IPS-NIHi7 (cell line): ENCODE results near the gene KDM3A.
"Not testable (repeated sequence)": the region's sequence is repeated elsewhere in the genome, so short reads cannot be mapped to it uniquely, and the experiment has no call there.

Source experiments
- DNase-seq: peaks from one replicate; pipeline ENCODE4 v3.0.0; 2012; ENCODE audit warnings: mixed read lengths; ENCODE audit errors: extremely low spot score

Gene KDM3A

GRCh38 chr2:86480105-86480504 lies 38.9 kb downstream of the KDM3A start:
- DNase-seq: no peak

- no peak for DNase-seq
These were observed 40.9 kb downstream of the KDM3A start for GRCh38 chr2:86482034-86482433.

- no peak for DNase-seq
These were observed 43.2 kb downstream of the KDM3A start for GRCh38 chr2:86484385-86484784.

DNA sequence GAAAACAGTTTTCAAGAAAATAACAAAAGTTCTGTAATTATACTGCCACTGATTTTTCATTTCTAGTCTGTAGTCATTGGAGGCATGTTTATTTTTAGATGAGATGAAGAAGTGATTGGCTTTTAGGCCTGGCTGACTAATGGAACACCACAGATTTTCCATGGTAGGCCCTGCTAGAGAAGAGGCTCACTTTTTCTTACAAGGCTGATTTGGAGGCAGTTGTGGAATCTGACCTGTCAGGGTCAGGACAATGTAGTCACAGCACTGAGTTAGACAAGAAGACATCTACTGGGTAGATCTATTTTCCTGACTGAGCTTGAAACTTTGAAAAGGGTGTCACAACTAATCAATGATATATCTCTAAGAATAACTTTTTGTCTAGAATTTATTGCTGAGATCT lies 43.9 kb downstream of the KDM3A start:
- no peak for DNase-seq

GRCh38 chr2:86485802-86486201 lies 44.6 kb downstream of the KDM3A start:
- no peak for DNase-seq

- DNase-seq: no peak
These were observed 45.9 kb downstream of the KDM3A start for GRCh38 chr2:86487062-86487461.

GRCh38 chr2:86488561-86489250 lies 47.5 kb downstream of the KDM3A start:
- no peak for DNase-seq

DNA sequence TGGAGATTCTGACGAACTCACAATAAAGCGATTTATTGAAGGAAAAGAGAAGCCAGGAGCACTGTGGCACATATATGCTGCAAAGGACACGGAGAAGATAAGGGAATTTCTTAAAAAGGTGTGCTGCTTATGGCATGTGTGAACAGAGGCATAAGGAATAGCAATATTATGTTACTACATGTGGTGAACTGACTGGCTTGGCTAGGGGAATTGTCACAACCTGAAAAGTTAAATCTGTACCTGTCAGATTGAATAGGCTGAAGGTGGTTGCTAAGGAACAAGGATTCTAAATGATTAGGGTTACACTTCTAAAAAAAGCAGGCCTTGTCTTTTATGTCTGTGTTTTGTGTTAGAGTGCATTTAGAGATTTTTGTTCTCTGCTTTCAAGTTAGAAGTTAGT lies 48.4 kb downstream of the KDM3A start:
- DNase-seq: no peak

DNA sequence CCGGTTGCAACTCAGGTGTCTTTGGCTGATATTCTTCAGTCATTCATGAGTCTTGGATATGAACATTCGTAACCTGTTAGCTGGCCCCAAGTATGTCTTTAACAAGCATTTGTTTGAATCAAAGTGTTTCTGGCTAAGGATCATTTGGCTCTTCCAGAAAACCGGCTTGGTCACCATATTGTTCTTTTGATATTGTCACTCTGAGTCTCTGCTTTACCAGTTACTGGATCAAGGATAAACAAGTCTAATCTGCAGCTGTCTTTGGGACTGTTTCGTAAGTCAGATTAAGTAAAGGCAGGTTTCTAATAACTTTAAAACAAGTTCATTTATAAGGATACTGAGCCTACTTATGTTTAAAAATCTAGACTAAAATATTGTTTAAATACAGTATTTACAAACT lies 49.1 kb downstream of the KDM3A start:
- no peak for DNase-seq

DNA sequence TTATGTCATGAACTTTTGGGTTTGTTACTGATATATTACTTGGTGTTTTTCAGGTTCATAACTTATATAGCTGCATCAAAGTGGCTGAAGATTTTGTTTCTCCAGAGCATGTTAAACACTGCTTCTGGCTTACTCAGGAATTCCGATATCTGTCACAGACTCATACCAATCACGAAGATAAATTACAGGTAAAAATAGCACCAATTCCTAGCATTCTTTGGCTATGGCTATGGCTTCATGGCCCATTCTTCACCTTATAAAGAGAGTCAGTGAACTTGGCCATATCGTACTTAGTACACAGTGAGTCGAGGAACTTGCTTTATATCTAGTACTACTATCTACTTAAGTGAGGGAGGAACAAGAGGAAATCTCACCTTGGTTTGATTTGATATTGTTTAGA lies 49.9 kb downstream of the KDM3A start:
- no peak for DNase-seq

GRCh38 chr2:86492048-86492453 lies 50.9 kb downstream of the KDM3A start:
- no peak for DNase-seq

GRCh38 chr2:86496391-86496790 lies 55.2 kb downstream of the KDM3A start:
- DNase-seq: not testable (repeated sequence)

DNA sequence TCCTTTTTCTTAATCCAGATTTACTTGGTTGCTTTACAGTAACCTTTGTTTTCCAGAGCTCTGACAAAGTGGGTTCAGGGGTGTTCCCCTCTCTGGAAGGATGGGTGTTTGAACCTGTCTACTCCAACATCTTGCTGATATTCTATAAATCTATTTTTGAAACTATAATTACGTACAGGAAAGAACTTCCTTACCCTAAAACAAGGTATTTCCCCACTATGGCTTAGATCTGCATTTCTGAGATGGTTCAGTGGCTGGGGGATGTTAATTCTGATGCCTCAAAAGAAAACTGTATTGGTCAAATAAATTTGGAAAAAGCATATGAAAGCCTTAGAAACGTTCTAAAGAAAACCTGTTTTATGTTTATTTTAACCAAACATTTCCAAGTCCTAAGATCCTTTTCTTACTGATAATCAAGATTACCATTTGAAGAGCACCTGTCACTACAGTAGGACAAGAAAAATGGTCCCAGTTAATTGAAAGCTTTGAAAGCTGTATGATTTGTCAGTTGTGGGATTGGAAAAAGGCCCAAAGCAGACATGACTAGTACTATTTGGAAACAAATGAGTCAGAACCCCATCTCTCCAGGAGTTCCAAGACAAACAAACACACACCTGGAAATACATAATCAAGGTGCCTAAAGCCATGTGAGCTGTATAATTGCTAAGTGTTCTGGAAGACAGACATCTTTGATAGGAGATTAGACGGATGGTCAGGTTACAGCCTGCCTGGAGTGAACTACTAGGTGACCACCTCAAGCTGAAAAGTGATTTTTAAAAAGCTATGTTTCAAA lies 57.5 kb downstream of the KDM3A start:
- no peak for DNase-seq

GRCh38 chr2:86499326-86499725 lies 58.2 kb downstream of the KDM3A start:
- no peak for DNase-seq

GRCh38 chr2:86500325-86501083 lies 59.3 kb downstream of the KDM3A start:
- DNase-seq: no peak

GRCh38 chr2:86507600-86507999 lies 66.4 kb downstream of the KDM3A start:
- no peak for DNase-seq

DNA sequence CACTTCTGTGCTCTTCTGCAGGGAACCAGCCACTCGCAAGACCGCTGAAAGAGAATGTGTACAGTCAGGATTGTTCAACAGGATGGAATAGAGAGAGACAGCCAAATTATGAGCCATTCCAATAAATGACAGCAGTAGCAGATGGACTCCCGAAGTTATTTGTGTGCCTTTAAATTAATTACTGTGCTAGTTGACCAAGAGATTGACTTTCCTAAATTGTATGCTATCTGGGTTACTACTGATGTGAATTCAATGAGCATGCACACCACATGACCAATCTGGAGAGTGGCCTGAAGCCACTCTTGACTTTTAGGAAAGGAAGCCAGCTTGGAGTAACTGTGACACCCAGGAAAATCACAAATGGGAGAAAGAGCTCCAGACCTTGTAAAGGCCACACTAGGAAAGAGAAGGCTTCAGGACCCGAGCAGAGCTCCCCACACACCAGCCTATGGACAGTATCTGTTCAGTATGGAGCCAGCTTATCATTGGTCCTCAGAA lies 69.3 kb downstream of the KDM3A start:
- DNase-seq: no peak

GRCh38 chr2:86512034-86512433 lies 70.9 kb downstream of the KDM3A start:
- no peak for DNase-seq

- no peak for DNase-seq
These were observed 71.7 kb downstream of the KDM3A start for GRCh38 chr2:86512892-86513291.

- DNase-seq: no peak
These were observed 72.9 kb downstream of the KDM3A start for GRCh38 chr2:86513948-86514660.

GRCh38 chr2:86518481-86518880 lies 77.3 kb downstream of the KDM3A start:
- no peak for DNase-seq

DNA sequence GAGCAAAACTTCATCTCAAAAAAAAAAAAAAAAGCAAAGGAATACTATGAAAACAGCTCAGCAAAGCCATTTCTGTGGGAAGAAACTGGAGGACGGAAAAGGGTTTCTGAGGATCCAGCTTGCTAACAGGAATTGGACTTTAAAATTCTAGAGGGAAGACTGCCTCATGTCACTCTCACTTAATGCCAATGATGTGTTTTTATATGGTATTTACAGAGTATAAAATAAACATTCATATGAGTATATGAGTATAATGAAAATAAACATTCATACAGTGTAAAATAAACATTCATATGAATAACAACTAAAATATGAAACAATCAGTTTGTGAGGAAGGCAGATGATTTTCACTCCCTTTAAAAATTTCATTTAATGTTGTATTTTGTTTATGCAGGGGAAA lies 78.2 kb downstream of the KDM3A start:
- no peak for DNase-seq
